PFSK-1 (cell line): ENCODE data around the gene STARD13.

Source experiments
- FOXP2 ChIP-seq: optimal IDR thresholded peaks from 2 replicates; pipeline ENCODE3; 2011; ENCODE audit warnings: borderline replicate concordance, control low read depth, inconsistent platforms; ENCODE audit not compliant: insufficient read depth; ENCODE audit errors: extremely low read length, extremely low read depth
- POLR2AphosphoS5 ChIP-seq: IDR thresholded peaks from 2 replicates; pipeline ENCODE4 v1.6.1; 2012; ENCODE audit warnings: low read depth, mild to moderate bottlenecking, control low read depth, low read length, moderate library complexity
- SIN3A ChIP-seq: IDR thresholded peaks from 2 replicates; pipeline ENCODE4 v1.6.1; 2012; ENCODE audit warnings: mild to moderate bottlenecking, low read length, moderate library complexity, borderline replicate concordance; ENCODE audit not compliant: insufficient read depth
- TAF1 ChIP-seq: IDR thresholded peaks from 2 replicates; pipeline ENCODE4 v1.6.1; 2012; ENCODE audit warnings: low read length, control low read depth, borderline replicate concordance; ENCODE audit not compliant: insufficient read depth
- TF ChIP-seq, protein P1 (sequence below), 2 experiments: IDR thresholded peaks; 2 replicates each; pipeline versions ENCODE4 v1.6.1 to v1.8.0; 2011 to 2012; ENCODE audit warnings: low read depth in 2 of 2, low read length in 2 of 2, control low read depth in 1 of 2, inconsistent platforms in 1 of 2, mild to moderate bottlenecking in 1 of 2, moderate library complexity in 1 of 2; ENCODE audit not compliant: insufficient read depth in 1 of 2

STARD13 gene

DNA sequence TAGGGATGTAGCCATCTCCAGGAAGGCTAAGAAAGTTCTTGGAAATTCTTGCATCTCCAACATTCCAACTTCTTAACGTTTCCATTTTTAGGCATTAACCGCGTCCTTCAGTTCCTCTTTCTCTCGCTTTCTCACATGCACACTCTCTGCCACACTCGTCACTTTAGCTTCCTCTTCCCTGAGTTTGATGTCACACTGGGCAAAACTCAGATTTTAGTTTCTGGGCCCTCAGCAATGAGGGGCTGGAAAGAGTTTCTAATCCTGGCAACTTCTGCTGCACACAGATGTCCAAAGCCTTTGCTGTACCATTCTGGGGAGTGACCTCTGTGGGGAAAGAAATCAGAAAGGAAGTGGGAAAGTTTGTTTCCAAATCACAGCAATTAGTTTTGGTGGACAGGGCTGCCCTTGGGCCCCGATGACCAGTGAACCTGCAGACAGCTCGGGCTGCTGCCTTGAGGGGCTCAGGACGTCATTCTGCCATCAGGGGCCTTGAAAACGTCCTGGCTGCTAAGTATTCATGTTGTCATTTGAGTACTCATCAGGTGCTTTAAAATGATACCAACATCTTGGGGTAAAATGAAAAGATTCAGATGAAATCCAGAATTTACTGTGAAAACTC is 180.1 kb downstream of the STARD13 start:
- TF ChIP-seq SIN3A: no peak

DNA sequence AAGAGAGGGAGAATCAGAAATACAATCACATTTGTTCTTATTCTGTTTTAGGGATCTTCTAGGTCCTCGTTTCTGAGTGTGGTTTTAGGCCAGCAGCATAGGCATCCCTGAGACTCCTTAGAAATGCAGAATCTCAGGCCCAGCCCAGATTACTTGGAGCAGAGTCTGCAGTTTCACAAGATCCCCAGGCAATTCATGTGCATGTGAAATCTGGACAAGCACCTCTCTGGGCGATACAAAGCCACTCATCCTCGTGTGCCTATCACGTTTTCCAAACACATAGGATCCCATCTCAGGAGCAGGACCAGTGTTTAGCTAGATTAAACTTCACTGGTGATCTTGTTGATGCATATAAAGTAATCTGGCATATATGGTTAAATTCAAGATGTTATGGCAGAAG is 182.1 kb downstream of the STARD13 start:
- TF ChIP-seq FOXP2 (no peak), SIN3A (no peak), TAF1 (no peak), POLR2AphosphoS5 (no peak)
- TF ChIP-seq, protein P1, sequence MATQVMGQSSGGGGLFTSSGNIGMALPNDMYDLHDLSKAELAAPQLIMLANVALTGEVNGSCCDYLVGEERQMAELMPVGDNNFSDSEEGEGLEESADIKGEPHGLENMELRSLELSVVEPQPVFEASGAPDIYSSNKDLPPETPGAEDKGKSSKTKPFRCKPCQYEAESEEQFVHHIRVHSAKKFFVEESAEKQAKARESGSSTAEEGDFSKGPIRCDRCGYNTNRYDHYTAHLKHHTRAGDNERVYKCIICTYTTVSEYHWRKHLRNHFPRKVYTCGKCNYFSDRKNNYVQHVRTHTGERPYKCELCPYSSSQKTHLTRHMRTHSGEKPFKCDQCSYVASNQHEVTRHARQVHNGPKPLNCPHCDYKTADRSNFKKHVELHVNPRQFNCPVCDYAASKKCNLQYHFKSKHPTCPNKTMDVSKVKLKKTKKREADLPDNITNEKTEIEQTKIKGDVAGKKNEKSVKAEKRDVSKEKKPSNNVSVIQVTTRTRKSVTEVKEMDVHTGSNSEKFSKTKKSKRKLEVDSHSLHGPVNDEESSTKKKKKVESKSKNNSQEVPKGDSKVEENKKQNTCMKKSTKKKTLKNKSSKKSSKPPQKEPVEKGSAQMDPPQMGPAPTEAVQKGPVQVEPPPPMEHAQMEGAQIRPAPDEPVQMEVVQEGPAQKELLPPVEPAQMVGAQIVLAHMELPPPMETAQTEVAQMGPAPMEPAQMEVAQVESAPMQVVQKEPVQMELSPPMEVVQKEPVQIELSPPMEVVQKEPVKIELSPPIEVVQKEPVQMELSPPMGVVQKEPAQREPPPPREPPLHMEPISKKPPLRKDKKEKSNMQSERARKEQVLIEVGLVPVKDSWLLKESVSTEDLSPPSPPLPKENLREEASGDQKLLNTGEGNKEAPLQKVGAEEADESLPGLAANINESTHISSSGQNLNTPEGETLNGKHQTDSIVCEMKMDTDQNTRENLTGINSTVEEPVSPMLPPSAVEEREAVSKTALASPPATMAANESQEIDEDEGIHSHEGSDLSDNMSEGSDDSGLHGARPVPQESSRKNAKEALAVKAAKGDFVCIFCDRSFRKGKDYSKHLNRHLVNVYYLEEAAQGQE (IDR thresholded peaks at IDR 0.05; ENCODE audit: insufficient read depth in 1 of 2, low read depth in 2 of 2, low read length in 2 of 2): no peak

DNA sequence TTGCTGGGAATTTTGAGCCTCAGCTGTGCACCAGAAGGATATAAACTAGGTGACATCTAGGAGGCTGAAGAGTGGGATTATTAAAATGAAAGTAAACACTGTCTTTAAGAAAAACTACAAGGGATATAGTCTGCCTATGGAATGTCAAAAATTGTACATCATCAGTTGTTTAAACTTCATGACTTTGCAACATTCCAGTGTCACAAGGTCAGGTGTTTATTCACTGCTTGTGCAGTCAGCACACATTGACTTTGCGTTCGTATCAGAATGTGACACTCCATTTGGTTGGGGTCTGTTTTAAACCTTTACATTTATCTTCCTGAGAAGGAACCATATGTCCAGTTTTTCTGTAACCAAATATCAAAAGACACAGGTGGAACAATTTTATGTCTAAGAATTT is 183.7 kb downstream of the STARD13 start:
- no peak for TF ChIP-seq FOXP2
- TF ChIP-seq POLR2AphosphoS5: no peak
- TF ChIP-seq TAF1: no peak
- TF ChIP-seq, protein P1 (IDR thresholded peaks at IDR 0.05; ENCODE audit: insufficient read depth in 1 of 2, low read depth in 2 of 2, low read length in 2 of 2): no peak

DNA sequence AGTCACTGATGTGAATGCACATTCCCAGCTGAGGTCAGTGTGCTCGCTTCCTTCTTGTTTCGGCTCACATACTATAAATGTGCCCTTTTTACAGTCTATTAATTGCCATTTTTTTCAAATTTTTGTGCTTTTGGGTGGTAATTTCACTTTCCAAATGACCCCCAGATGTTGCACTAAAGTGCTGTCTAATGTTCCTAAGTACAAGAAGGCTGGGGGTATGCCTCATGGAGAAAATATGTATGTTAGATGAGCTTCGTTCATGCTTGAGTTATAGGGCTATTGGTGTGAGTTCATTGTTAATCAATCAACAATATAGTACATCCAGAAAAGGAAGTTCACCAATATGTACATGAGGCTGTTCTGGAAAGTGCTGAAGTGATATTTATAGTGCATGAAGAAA is 184.7 kb downstream of the STARD13 start:
- no peak for TF ChIP-seq POLR2AphosphoS5
- no peak for TF ChIP-seq SIN3A

DNA sequence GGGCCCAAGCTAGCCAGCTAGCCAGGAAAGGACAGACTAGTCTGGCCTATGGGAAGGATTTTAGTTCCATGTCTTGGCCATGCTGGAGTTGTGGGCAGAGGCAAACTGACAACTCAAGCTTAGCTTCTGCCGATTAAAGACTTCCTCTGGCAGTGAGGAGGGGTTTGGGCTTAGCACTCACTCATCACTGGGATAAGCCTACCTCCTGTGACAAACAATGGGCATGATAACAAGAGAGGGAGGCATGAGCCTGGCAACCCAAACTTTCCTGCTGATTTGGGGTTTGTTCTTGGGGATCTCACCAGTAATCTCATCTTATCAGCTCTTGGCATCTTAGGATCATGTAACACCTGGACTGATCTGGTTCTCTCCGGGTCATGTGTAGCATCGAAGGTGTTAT is 185.7 kb downstream of the STARD13 start:
- TF ChIP-seq FOXP2: no peak
- no peak for TF ChIP-seq SIN3A
- TF ChIP-seq POLR2AphosphoS5: no peak
- TF ChIP-seq, protein P1 (IDR thresholded peaks at IDR 0.05; ENCODE audit: insufficient read depth in 1 of 2, low read depth in 2 of 2, low read length in 2 of 2): no peak
- TF ChIP-seq TAF1: no peak

DNA sequence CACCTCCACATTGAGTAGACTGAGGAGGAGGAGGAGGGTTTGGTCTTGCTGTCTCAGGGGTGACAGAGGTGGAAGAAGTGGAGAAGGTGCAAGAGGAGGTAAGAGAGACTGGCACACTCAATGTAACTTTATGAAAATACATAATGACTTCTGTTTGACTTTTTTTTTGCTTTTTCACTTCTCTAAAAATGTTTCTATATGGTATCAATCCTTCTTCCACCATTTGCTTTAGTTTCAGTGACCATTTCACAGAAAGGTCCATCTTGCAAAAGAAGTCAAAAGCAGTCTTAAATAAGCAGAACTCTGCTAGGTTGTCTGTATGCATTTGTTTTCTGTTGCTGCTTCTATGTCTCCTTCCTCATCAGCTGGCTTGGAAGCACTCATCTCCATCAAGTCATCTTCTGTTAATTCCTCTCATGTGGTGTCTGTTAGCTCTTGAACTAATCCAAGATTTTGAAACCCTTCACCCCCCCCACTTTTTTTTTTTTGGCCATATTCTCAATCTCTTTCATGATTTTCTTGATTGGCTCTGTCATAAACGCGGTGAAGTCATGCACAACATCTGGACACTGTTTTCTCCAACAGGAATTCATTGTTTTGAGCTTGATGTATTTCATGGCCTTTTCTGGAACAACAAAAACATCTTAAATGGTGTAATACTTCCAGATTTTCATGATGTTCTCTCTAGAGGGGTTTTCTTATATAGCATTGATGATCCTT is 188.5 kb downstream of the STARD13 start:
- TF ChIP-seq, protein P1 (IDR thresholded peaks at IDR 0.05; ENCODE audit: insufficient read depth in 1 of 2, low read depth in 2 of 2, low read length in 2 of 2): no peak
- TF ChIP-seq TAF1 (no peak), POLR2AphosphoS5 (no peak), FOXP2 (no peak), SIN3A (no peak)
